Keratinocyte (primary cell): Measurements from ENCODE around the gene TNNT3.

Experiments
- EZH2 ChIP-seq: IDR thresholded peaks from one replicate; pipeline ENCODE4 v1.6.1; 2012; ENCODE audit warnings: inconsistent platforms, mild to moderate bottlenecking, low read length, moderate library complexity
- TF ChIP-seq, protein P1 (sequence below), 3 experiments: IDR thresholded peaks in 1 of 3; conservative IDR thresholded peaks in 1 of 3; optimal IDR thresholded peaks in 1 of 3; 2 replicates in 2 of 3; 3 replicates in 1 of 3; pipeline versions ENCODE3 to v1.5.1; 2011; ENCODE audit warnings: low read length in 3 of 3, mild to moderate bottlenecking in 3 of 3, moderate library complexity in 2 of 3, control low read depth in 1 of 3, inconsistent platforms in 1 of 3; ENCODE audit not compliant: insufficient read depth in 2 of 3; ENCODE audit errors: extremely low read depth in 1 of 3

- TF ChIP-seq EZH2: no peak
- TF ChIP-seq, protein P1, sequence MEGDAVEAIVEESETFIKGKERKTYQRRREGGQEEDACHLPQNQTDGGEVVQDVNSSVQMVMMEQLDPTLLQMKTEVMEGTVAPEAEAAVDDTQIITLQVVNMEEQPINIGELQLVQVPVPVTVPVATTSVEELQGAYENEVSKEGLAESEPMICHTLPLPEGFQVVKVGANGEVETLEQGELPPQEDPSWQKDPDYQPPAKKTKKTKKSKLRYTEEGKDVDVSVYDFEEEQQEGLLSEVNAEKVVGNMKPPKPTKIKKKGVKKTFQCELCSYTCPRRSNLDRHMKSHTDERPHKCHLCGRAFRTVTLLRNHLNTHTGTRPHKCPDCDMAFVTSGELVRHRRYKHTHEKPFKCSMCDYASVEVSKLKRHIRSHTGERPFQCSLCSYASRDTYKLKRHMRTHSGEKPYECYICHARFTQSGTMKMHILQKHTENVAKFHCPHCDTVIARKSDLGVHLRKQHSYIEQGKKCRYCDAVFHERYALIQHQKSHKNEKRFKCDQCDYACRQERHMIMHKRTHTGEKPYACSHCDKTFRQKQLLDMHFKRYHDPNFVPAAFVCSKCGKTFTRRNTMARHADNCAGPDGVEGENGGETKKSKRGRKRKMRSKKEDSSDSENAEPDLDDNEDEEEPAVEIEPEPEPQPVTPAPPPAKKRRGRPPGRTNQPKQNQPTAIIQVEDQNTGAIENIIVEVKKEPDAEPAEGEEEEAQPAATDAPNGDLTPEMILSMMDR (optimal IDR thresholded peaks at IDR 0.05 in 1 of 3, IDR thresholded peaks at IDR 0.05 in 1 of 3, conservative IDR thresholded peaks at IDR 0.05 in 1 of 3; ENCODE audit: extremely low read depth in 1 of 3, insufficient read depth in 2 of 3, low read length in 3 of 3): no peak
These were observed 60.1 kb downstream of the TNNT3 start for GRCh38 chr11:1979607-1980006.
